K562 treated with DMSO at 1 percent for 4 hours (cell line): Measurements from ENCODE around the gene NSUN7. TPM values are rescaled to one million over a fixed set of nuclear protein-coding genes. Genes with fewer than 3 reads are reported as not detected.

Experiments used
- total RNA-seq: library from RNA; unstranded; fragments of 300-600 nt; gene quantifications from 2 replicates; pipeline ENCODE4 v1.2.3, GENCODE V29; 2022; ENCODE audit not compliant: insufficient read depth

NSUN7 gene, protein sequence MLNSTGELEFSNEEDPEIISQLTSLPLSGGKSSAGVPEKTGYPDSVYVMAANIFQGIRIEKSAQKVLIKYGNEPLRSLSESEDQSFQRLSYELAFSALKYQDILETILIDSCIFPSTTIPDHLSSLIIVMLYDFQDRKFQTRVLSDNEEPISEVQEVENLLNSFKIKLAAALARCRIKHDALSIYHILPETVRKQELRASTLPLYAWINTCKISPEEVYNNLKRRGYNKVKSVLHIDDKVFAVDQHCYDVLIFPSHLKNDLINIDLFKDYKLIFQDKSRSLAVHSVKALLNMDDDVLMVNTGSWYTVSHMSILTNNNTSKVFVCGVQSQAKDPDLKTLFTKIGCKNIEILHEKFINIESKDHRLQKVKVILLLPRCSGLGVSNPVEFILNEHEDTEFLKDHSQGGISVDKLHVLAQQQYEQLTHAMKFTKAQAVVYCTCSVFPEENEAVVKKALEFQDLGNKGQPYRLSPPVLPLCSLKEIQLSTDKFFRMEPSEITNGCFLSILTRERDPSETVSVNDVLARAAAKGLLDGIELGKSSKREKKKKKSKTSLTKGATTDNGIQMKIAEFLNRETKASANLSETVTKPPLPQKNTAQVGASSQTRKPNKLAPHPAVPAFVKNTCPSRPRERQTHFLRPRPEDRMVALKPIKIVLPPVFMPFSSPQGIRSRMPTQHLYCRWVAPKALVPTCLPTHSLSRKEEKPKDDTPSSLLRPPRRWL
- total RNA-seq: not detected in 2 replicates

DNA sequence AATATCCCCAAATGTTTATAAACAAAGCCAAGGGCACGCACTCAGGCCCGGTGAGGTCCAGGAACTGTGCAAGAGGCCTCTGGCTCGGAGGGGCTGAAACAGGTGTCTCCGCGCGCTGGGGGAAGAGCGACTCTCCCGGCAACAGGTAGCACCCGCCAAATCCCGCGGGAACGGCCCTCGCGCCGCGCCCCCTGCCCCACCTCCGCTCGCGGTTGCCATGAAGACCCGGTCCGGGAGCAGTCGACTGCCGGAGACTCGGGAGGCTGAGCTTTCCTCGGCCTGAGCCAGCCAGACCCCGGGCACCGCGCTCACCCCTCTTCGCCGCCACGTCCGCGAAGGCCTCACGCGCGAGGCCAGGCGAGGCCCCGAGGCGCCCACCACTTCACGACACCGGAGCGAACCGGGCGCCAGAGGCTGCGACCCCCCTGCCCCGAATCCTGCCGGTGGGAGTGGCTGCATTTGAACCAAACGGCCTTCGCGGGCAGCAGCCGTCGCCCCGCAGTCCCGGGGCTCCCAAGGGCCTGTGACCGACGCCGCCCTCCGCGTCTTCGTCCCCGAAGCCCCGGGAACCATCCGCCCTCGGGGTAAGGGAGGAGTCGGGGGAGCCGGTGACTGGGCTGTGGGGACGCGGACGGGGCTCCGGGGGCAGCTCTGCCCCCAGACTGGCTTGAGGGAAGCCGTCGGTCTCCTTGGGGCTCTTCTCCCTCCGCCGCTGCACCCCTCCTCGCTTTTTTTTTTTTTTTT is at the start of gene NSUN7:
Gene NSUN7 (plus strand): TSS at position 239 of the 744 bp plus-strand sequence. CDS start 739 bp downstream, outside the sequence.

Other genes with a start within 250 kb of the NSUN7 start
- gene RBM47, start 120.1 kb upstream of the NSUN7 start, total RNA-seq: 4.9 and 5.9 TPM in 2 replicates